Large intestine (tissue), 3 donors: ENCODE measurements around the gene RAI14. TPM values are rescaled to one million over a fixed set of nuclear protein-coding genes. Genes with fewer than 3 reads are reported as not detected.

ENCODE experiments used
- DNase-seq, 2 donors: peaks; one replicate each; pipeline versions ENCODE4 v3.0.0 to v3.0.0-alpha.2; 2013
- H3K27ac ChIP-seq: one replicate; pipeline ENCODE4 v1.5.1; 2013; ENCODE audit warnings: low read length
- H3K27me3 ChIP-seq: 2 replicates; pipeline ENCODE4 v1.6.1; 2013; ENCODE audit warnings: low read length; ENCODE audit not compliant: control insufficient read depth, insufficient read depth
- H3K36me3 ChIP-seq: 2 replicates; pipeline ENCODE4 v1.6.1; 2013; ENCODE audit warnings: low read length; ENCODE audit not compliant: control insufficient read depth, insufficient read depth
- H3K4me1 ChIP-seq: one replicate; pipeline ENCODE4 v1.6.1; 2013; ENCODE audit warnings: low read length; ENCODE audit not compliant: control insufficient read depth, insufficient read depth
- H3K4me3 ChIP-seq: one replicate; pipeline ENCODE4 v1.5.1; 2013; ENCODE audit warnings: low read length
- H3K9me3 ChIP-seq: one replicate; pipeline ENCODE4 v1.6.1; 2013; ENCODE audit warnings: mild to moderate bottlenecking, low read depth, low read length, moderate library complexity; ENCODE audit not compliant: control insufficient read depth
- WGBS: methylation state at CpG from one replicate; pipeline ENCODE4 v1.1.5; 2013; ENCODE audit warnings: low lambda C conversion rate; ENCODE audit not compliant: insufficient coverage; 5-methylcytosine and 5-hydroxymethylcytosine counted together
- polyA plus RNA-seq: library from polyadenylated mRNA; unstranded; fragments of 120-200 nt; gene quantifications from one replicate; pipeline ENCODE4 v1.2.1, GENCODE V29; 2013

Gene RAI14
- polyA plus RNA-seq, 1 donor, result 15.8 TPM

- Histone ChIP-seq H3K4me1 (no peaks in the 10 kb centered on the region), H3K36me3 (no peaks in the 10 kb centered on the region), H3K27ac (no peak overlapping the region), H3K4me3 (no peak overlapping the region), H3K27me3 (no peaks in the 10 kb centered on the region), H3K9me3 (no peaks in the 10 kb centered on the region)
- DNase-seq, result no peak
- WGBS, result no CpG with 5 or more reads among the region's 3 CpGs
Measured at GRCh38 chr5:34639852-34640626, 16.1 kb upstream of the RAI14 start.

GRCh38 chr5:34648039-34648839 is 7.9 kb upstream of the RAI14 start:
- 83% methylated on average over 1 of the region's 5 CpGs for WGBS
- no peaks in the 10 kb centered on the region for H3K36me3 ChIP-seq
- no peak overlapping the region for H3K4me3 ChIP-seq
- peaks cover 6% of the 10 kb centered on the region for H3K27me3 ChIP-seq
- DNase-seq, result no peak
- H3K4me1 ChIP-seq, result no peaks in the 10 kb centered on the region
- no peak overlapping the region for H3K27ac ChIP-seq
- H3K9me3 ChIP-seq, result no peaks in the 10 kb centered on the region

DNA sequence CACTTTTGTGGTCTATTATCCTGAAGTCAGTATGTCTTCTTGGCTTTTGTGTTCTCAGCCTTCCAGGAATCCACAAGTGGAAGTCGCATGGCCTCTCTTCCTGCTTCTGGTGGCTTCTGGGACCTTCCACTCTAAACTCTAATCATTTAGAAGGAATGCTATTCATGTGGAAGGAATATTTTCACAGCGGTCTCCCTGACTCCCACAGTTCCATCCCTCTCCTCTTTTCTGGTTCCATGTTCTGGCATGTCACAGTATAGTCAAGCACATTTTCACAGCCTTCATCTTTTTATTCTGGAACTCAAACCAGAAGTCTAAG is 7.3 kb upstream of the RAI14 start:
- Histone ChIP-seq H3K27ac (no peak overlapping the region), H3K36me3 (no peaks in the 10 kb centered on the region), H3K4me1 (no peaks in the 10 kb centered on the region), H3K4me3 (no peak overlapping the region), H3K27me3 (peaks cover 6% of the 10 kb centered on the region), H3K9me3 (no peaks in the 10 kb centered on the region)
- no peak for DNase-seq
- 100% methylated on average over 1 of the region's 2 CpGs for WGBS

DNA sequence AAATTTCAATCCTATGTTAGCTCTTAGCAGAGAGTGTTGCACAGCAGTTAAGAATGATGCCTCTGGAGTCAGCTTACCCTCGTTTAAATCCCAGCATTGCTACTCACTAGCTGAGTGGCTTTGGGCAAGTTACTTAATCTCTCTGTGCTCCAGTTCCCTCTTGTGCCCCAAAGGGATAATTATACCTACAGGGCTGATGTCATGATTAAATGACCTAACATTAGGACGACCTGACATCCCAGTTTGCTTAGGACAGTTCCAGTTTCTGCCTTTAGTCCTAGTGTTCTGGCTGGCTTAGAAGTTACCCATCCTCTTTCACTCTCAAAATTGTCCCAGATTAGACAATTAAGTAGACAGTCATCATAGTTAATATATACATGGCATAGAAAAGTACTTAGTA is 4.3 kb upstream of the RAI14 start:
- Histone ChIP-seq H3K4me1 (no peaks in the 10 kb centered on the region), H3K36me3 (no peaks in the 10 kb centered on the region), H3K27me3 (peaks cover 6% of the 10 kb centered on the region), H3K27ac (no peak overlapping the region), H3K9me3 (no peaks in the 10 kb centered on the region), H3K4me3 (no peak overlapping the region)
- no CpG with 5 or more reads among the region's 2 CpGs for WGBS
- no peak for DNase-seq

DNA sequence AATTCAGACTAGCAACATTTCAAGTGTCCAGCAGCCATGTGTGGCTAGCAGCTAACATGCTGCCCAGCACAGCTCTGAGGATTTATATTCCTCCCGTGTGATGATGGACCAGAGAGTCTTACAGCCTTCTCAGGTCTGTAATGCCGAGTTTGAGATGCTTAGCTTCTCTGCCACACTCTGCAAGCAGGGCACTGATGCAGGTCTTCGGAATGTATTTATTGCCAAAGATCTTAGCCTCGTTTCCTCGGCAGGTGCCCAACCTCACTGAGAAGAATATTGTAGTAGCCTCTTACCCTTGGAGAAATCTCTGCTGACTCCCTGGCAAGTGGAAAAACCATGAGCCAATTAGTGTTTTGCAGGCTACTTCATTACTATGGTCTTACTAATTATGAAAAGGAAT is 3.7 kb upstream of the RAI14 start:
- H3K4me1 ChIP-seq, result peaks cover 6% of the 10 kb centered on the region
- H3K9me3 ChIP-seq, result no peaks in the 10 kb centered on the region
- H3K27me3 ChIP-seq, result peaks cover 6% of the 10 kb centered on the region
- H3K4me3 ChIP-seq, result no peak overlapping the region
- DNase-seq, result no peak
- no peaks in the 10 kb centered on the region for H3K36me3 ChIP-seq
- no CpG with 5 or more reads among the region's 5 CpGs for WGBS
- no peak overlapping the region for H3K27ac ChIP-seq

GRCh38 chr5:34652914-34653313 is 3.2 kb upstream of the RAI14 start:
- Histone ChIP-seq H3K4me1 (peaks cover 10% of the 10 kb centered on the region), H3K9me3 (no peaks in the 10 kb centered on the region), H3K27me3 (peaks cover 6% of the 10 kb centered on the region), H3K36me3 (no peaks in the 10 kb centered on the region), H3K27ac (no peak overlapping the region), H3K4me3 (no peak overlapping the region)
- DNase-seq, result no peak

DNA sequence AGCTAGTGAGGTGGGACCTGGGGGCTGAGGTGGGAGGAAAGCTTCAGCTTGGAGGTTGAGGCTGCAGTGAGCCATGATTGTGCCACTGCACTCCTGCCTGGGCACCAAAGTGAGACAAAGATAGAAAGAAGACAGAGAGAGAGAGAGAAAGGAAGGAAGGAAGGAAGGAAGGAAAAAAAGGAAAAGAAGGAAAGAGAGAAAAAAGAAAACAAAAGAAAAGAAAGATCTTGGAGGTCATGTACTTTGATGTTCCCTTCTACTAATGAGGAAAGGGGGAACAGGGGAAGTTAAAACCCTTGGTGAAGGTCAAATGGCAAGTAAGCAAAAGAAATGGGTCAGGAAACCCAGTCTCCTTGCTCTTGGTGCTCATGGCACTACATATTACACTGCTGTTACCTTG is 2.4 kb upstream of the RAI14 start:
- Histone ChIP-seq H3K4me3 (no peak overlapping the region), H3K4me1 (peaks cover 12% of the 10 kb centered on the region), H3K27ac (no peak overlapping the region), H3K36me3 (no peaks in the 10 kb centered on the region), H3K27me3 (peaks cover 6% of the 10 kb centered on the region), H3K9me3 (no peaks in the 10 kb centered on the region)
- DNase-seq, result no peak

- Histone ChIP-seq H3K36me3 (no peaks in the 10 kb centered on the region), H3K9me3 (no peaks in the 10 kb centered on the region), H3K4me3 (peak overlapping the region; percentile 74), H3K27ac (peak overlapping the region; percentile 90), H3K27me3 (peaks cover 6% of the 10 kb centered on the region), H3K4me1 (peaks cover 12% of the 10 kb centered on the region)
- peak; percentile 43 to 79 for DNase-seq
- WGBS, result no CpG with 5 or more reads among the region's 16 CpGs
Measured at GRCh38 chr5:34655354-34655991, 655 bp upstream of the RAI14 start.

- Histone ChIP-seq H3K4me3 (peak overlapping the region; percentile 69), H3K4me1 (peaks cover 12% of the 10 kb centered on the region), H3K36me3 (no peaks in the 10 kb centered on the region), H3K9me3 (no peaks in the 10 kb centered on the region), H3K27me3 (peaks cover 2% of the 10 kb centered on the region), H3K27ac (peak overlapping the region; percentile 90)
- no CpG with 5 or more reads among the region's 53 CpGs for WGBS
- peak; percentile 30 to 33 for DNase-seq
Measured at GRCh38 chr5:34656700-34657273, 659 bp downstream of the RAI14 start.

- Histone ChIP-seq H3K27me3 (peaks cover under 1% of the 10 kb centered on the region), H3K36me3 (no peaks in the 10 kb centered on the region), H3K4me1 (peaks cover 12% of the 10 kb centered on the region), H3K4me3 (peak overlapping the region; percentile 69), H3K27ac (peak overlapping the region; percentile 90), H3K9me3 (no peaks in the 10 kb centered on the region)
- peak in 1 of 2 donors; percentile 25 for DNase-seq
- WGBS, result 0% methylated on average over 1 of the region's 28 CpGs
Measured at GRCh38 chr5:34657274-34657921, 1.3 kb downstream of the RAI14 start.
